Lower leg skin (tissue), 4 donors: ENCODE data around the gene FIBCD1. TPM values are rescaled to one million over a fixed set of nuclear protein-coding genes. Genes with fewer than 3 reads are reported as not detected.

Source experiments
- DNase-seq, 2 donors: peaks; one replicate each; pipeline ENCODE4 v3.0.0-alpha.2; 2019; ENCODE audit warnings: low spot score in 2 of 2
- H3K4me3 ChIP-seq: fragments of 200-600 bp; sonication (generic); 2 replicates; pipeline ENCODE4 v1.5.1; 2017; ENCODE audit warnings: mild to moderate bottlenecking, low read depth; ENCODE audit not compliant: poor library complexity, severe bottlenecking
- CTCF ChIP-seq, 3 donors: fragments of 450-650 bp; IDR thresholded peaks; one replicate each; pipeline ENCODE4 v1.5.1; 2016; ENCODE audit warnings: antibody characterized with exemption in 3 of 3, mild to moderate bottlenecking in 3 of 3, moderate library complexity in 2 of 3
- POLR2A ChIP-seq, 2 donors: fragments of 450-650 bp; IDR thresholded peaks; one replicate each; pipeline ENCODE4 v1.6.1; 2016 to 2017; ENCODE audit warnings: antibody characterized with exemption in 2 of 2, mild to moderate bottlenecking in 1 of 2, moderate library complexity in 1 of 2
- WGBS, 2 donors: methylation state at CpG; one replicate each; pipeline ENCODE4 v1.1.5; 2018; 5-methylcytosine and 5-hydroxymethylcytosine counted together
- intact Hi-C: fragments of 100-400 bp; cut with DNase I; formaldehyde crosslinking; loops from one replicate; pipeline ENCODE4 v1.15.0; 2023; ENCODE audit warnings: low total_unique reads
- total RNA-seq, 4 donors: library from RNA; depleted of rRNA; stranded (reverse); fragments of >200 nt; gene quantifications; one replicate each; pipeline ENCODE4 v1.1.0, GENCODE V29; 2016

The FIBCD1 gene
- total RNA-seq, 4 donors from 2014 or later = 0.17 to 0.42 TPM; not detected in 2

DNA sequence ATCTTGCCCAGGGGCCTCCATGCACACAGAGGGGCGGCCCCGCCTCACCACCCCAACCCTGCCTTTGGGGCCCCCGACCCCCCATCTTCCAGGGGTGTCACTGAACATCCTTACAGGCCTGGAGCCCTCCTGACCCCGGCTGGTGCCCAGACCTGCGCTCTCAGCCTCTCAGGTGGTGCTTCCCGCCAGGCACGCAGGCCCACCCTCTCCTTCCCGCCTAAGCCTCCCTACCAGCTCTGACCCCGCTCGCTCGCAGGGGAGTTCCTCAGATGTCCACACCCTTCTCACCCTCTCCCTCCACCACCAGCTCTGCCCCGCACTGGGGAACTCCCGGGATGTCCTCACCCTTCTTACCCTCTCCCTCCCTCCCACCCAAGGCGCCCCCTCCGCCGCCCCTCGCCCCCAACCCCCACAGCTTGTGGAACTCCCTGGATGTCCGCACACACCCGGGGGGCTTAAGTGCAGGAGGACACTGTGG is 30.1 kb downstream of the FIBCD1 start:
- TF ChIP-seq POLR2A (IDR thresholded peaks at IDR 0.05) (no peak), CTCF (IDR thresholded peaks at IDR 0.05) (no peak)
- DNase-seq = no peak

GRCh38 chr9:130908146-130908877 is 30.7 kb downstream of the FIBCD1 start:
- intact Hi-C loops = no loop called here

More for the DNA sequence above, 30.1 kb downstream of the FIBCD1 start:
- intact Hi-C loops = no loop called here
- 76 to 82% methylated on average over 19 of the region's 19 CpGs for WGBS, 2 donors
- no peak overlapping the region for H3K4me3 ChIP-seq

GRCh38 chr9:130906735-130907416 is 32.2 kb downstream of the FIBCD1 start:
- H3K4me3 ChIP-seq = no peak overlapping the region
- no peak for TF ChIP-seq POLR2A (IDR thresholded peaks at IDR 0.05)
- TF ChIP-seq CTCF (IDR thresholded peaks at IDR 0.05) = no peak
- intact Hi-C loops = no loop called here
- no peak for DNase-seq
- 74 to 81% methylated on average over 21 of the region's 21 CpGs for WGBS, 2 donors

More at GRCh38 chr9:130908146-130908877, 30.7 kb downstream of the FIBCD1 start:
- TF ChIP-seq POLR2A (IDR thresholded peaks at IDR 0.05) (no peak), CTCF (IDR thresholded peaks at IDR 0.05) (no peak)
- no peak overlapping the region for H3K4me3 ChIP-seq
- WGBS, 2 donors = 49 to 52% methylated on average over 20 to 21 of the region's 22 CpGs
- no peak for DNase-seq

- TF ChIP-seq CTCF (IDR thresholded peaks at IDR 0.05) (no peak), POLR2A (IDR thresholded peaks at IDR 0.05) (no peak)
- intact Hi-C loops = no loop called here
- WGBS, 2 donors = 80 to 81% methylated on average over 24 of the region's 24 CpGs
- DNase-seq = no peak
- no peak overlapping the region for H3K4me3 ChIP-seq
These were observed 32.9 kb downstream of the FIBCD1 start for GRCh38 chr9:130905902-130906734.

DNA sequence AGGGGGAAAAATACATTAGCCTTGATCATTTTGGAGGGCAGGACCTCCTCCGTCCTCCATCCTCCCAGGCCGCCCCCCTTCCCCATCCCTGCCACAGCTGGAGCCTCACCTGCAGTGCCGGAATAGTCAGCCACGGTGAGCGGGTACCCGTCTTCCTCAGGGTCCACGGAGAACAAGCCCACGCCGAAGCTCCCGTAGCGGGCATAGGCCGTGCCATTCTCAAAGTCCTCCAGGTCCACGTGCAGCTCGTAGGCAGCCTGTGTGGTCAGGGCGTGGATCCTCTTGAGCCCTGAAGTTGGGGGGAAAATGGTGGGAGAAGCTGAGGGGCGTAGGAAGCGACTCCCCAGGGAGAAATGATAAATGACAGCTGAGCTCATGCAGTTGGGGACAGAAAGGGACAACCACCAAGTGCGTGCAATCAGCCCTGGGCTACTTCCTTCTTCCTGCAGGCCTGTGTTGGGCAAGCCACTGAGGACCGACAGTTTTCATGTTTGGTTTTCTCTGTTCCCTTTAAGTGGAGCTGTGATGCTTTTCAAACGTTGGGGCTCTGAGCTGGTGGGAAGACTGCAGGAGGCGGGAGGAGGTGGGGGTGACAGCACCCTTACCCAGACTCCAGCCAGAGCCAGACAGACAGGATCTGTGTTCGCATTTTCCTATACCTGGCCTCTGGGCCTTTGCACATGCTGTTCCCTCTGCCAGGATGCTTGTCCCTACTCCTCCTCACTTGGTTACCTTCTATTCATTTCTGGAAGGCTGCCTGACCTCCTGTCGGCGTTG is 33.7 kb downstream of the FIBCD1 start:
- 86 to 91% methylated on average over 24 of the region's 24 CpGs for whole genome bisulfite sequencing, 2 donors
- TF ChIP-seq POLR2A (IDR thresholded peaks at IDR 0.05) (no peak), CTCF (IDR thresholded peaks at IDR 0.05) (no peak)
- DNase-seq = no peak
- no peak overlapping the region for H3K4me3 ChIP-seq
- intact Hi-C loops = no loop called here
